Measurements from ENCODE around the gene LRRC4.

The LRRC4 gene

DNA sequence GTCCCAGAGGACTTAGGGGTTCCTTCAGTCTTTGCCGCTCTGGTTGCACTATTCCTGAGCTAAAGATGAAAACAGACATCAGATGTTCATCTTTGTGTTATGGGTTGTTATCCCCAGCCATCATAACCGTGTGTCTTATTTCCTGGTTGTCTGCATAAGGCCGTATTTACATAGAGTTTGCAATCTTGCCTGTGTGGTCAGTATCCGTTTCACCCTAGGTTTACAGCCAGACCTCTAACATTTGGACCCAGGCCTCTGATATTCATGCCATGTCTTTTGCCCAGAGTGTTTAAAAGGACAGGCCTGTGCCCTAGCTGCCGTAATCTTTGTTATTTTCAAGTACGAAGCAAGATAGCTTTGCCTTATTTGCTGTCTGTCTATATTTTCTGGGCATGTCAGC is 26.6 kb downstream of the LRRC4 start:
- DNase-seq: no peak

DNA sequence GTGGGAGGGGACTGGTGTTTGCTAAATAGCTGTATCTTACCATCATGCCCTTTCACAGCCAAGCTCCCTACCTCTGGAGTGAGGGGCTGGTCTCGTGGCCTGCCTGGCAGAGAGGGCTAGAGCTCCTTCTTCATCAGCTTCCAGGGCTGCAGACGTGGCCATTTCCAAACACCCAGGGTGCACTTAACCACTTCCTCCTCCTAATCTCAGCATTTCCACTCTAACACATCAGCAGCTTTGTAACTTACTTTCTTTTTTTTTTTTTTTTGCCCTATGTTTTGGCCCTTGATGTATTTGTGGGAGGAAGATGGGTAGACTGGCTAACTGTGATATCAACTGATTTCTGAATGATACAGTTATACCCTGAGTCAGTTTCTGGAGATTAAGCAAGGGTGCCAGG is 27.4 kb downstream of the LRRC4 start:
- DNase-seq: no peak

DNA sequence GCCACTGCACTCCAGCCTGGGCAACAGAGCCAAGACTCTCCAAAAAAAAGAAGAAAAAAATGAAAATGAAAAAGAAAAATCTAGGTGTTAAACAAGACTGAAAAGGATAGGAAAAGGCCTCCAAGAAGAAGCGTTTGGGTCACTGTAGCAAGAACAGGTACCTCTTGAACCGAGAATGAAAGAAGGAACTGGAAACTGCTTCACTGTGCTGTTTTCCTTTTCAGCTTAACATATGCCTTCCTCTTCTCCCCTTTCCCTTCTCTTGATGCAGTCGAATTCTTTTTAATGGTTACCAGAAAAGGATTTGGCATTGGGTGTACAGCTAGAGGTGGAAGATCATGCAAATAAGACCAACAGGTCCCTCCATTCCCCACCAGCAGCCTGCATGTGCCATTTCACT is 28.1 kb downstream of the LRRC4 start:
- DNase-seq: no peak

DNA sequence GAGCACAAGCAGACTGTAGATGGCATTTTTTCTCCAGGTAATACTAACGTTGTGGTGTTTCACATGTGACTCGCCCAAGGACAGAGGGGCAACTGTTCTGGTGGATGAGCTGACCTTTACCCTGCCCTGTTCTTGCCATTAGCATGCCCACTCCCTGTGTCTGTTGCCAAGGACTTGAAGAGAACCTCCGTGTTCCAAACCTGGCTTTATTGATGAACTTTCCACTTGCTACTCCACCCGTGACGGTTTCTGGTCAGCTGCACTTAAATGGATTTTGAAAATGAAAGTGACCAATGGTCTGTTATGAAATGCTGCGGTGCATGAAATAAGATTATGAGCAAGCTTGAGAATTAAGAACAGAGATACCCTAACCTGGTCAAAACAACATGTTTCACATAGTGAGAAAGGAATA is 30.4 kb downstream of the LRRC4 start:
- DNase-seq: no peak

DNA sequence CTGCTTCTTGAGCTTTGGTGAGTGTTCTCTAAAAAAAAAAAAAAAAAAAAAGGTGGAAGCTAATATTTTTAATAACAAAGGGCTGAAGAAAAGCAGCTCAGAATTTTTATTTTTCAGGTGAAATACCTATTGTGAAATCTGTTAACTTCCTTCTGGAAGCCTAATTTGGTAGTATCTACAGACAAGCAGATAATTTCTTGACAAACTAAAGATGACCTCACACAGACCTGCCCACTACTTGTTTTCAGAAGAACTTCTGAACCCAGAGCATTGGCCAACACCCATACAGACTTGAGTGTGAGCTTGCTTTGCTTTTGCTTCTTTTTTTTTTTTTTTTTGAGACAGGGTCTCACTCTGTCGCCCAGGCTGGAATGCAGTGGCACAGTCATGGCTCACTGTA is 31.2 kb downstream of the LRRC4 start:
- DNase-seq: no peak

DNA sequence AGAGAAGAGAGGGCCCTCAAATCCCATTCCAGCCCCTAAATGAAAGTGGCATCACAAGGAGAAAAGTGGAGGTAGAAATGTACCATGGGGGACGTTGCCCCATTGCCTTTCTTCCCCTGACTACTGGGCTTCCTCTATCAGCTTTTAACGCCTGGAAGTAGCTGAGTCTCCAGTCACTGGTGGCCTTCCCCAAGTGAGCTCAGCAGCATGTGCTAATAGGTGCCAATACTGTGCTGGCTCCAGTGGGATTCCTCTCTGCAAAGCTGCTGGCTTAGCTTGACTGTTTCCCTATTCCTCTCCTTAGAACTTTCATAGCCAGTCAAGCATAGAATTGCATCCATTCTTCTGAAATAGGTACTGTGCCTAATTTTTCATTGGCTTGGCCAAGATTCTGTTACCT is 32.6 kb downstream of the LRRC4 start:
- no peak for DNase-seq

DNA sequence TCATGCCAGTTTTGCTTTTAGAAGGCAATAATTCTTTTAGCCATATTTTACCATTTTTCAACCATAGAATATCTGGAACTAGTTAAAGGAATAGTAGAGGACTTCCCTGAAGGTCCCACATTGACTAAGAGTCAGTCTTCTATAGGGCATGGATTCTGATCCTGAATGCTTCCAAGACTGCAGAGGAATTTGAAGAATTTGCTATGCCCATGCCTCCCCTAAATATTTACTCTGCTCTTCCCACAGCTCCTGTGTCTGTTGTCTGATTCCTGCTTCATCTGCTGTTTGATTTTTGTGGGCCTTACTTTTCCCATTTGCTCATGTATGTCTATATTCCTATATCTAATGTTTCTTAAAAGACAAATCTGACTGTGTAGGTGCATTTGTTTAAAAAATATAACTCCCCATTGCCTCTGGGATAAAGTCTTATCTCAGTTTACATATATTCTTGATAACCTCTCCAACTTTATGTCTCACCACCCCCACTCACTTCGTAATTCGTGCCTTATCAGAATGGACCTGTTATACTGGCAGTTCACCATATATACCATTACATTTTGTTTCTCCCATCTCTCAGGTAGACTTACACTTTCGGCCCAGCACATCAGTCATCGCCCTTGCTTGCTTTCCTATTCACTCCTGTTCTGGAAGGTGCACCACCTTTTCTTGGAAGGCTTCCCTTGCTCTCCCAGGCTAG is 33.9 kb downstream of the LRRC4 start:
- no peak for DNase-seq

DNA sequence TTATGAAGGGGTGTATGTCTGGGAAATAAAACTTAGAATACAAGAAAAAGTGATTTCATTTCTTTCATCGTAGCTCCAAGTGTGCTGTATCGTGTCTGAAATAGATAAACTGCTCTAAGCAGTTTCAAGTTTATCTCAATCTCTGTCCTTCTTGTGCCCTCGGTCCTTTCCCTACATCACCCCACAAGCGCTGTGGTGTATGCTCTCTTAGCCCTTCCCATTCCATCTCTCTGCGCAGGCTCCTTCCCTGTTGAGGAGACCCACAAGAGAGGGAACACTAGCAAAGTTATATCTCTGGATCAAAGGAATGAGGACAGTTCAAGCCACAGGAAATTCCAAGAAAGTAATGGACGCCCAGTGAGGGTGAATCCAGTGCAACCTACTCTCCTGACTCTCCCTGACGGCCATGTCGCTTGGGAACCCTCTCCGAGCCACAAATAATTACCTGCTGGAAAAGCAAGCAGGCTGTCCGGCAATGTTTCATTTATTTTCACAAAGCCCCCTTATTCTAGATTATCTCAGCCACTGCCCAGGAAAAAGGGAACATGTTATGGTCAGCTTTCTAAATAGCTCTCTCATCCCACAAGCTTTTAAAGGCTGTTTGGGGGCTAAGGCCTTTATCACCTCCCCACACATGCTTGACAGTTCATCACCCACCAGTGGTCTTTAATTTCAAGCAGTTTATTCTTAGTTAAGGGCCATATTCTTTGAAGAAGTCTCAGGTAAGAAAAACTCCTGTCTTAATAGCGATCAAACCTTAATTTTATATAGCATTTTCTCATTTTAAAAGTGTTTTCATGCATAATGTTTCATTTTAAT is 34.8 kb downstream of the LRRC4 start:
- no peak for DNase-seq

DNA sequence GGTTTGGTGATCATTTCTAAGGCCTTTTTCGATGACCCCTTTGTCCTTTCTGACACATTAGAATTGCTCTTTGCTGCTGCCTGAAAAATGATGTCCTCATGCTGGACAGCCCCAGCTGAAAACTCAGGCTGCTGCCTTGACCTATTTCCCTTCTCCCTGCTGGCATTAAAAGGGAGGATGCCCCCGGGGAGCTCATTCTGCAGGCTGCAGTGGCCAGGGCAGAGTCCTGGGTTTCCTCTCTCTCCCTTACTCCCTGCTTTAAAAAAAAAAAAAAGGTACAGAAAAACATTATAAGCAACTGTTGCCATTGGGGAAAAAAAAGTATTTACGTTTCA is 35.4 kb downstream of the LRRC4 start:
- no peak for DNase-seq

DNA sequence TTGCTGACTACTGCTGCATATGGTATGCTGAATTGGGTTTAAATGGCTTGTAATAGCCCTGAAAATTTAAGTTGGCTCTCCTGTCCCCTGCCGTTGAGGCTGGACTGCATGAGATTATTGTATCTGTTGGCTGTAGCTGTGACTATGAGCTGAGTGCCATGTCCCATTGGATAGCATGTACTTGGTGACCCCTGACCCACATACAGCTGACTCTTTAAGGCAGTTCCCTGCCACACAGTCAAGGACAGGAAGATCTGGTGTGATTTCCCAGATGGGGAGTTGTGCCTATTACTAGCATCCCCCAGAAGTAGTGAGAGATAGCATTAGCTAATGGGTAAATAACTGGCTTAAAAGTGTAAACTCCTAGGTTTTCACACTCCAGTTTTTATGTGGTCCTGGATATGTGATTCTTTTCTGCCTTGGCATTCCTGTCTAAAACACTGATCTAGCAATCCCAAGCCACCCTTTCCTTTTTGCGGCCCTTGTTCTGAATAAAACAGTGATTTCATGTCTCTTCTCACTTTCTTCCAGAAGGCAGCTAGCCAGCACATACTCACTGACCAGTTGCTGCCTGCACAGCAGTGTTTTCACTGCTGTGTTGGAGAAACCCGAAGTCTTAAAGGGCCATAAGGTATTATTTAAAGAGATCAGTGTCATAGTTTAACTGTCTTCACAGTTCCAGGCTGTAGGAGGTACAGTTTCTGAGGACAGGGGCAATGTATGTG is 35.9 kb downstream of the LRRC4 start:
- DNase-seq: peak; percentile 66

DNA sequence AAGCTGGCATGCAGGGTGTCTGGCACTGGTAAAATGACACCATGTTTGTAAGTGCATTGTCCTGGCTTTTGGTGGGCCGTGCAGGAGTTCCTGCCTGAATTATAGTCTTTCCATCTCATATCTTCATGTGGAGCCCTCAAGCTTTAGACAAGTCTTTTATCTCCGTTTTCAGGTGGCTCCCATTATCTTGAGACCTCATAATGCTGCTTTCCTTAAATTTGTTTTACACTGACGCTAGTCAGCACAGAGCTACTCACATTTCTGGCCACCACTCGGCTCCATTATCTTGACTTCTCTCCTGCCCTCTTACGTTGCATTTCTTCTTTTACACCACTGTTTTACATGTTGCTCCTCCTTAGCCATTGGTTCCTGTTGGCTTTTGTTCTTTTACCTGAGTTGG is 37.2 kb downstream of the LRRC4 start:
- DNase-seq: no peak

DNA sequence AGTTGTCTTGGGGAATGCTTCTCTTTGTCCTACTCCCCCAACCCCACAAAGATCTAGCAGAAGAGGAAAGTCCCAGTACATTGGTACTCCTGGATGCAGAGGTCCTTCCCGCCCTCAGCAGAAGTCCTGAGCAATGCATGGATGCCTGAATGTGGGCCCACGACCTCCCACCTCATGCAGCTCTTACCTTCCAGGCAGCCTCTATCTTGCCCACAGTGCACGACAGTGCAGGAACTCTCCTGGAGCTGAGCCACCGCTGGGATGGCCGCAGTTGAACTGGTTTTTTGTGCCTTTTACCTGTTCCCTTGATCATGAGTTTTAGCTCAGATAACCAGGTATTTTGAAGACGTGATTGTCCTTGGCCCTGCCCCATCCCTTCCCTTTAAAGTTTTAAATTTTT is 37.9 kb downstream of the LRRC4 start:
- no peak for DNase-seq

DNA sequence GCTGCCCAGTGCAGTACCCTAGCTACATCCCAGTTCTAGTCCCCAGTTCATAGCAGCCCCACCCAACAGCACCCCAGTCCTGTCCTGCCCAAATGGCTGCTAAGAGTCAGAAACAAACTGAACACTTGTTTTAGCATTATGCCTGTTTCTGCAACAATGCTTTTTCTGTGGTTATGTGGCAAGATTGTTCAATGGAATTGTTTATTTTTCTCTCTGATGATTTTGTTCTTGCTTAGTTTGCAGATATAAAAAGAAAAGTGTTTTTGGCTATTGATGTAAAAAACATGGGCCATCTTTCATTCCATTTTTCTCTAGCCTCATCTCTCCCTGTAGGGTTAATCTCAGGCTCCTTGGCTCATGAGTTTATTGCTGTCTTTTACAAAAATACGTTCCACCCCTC is 42.5 kb downstream of the LRRC4 start:
- DNase-seq: no peak

DNA sequence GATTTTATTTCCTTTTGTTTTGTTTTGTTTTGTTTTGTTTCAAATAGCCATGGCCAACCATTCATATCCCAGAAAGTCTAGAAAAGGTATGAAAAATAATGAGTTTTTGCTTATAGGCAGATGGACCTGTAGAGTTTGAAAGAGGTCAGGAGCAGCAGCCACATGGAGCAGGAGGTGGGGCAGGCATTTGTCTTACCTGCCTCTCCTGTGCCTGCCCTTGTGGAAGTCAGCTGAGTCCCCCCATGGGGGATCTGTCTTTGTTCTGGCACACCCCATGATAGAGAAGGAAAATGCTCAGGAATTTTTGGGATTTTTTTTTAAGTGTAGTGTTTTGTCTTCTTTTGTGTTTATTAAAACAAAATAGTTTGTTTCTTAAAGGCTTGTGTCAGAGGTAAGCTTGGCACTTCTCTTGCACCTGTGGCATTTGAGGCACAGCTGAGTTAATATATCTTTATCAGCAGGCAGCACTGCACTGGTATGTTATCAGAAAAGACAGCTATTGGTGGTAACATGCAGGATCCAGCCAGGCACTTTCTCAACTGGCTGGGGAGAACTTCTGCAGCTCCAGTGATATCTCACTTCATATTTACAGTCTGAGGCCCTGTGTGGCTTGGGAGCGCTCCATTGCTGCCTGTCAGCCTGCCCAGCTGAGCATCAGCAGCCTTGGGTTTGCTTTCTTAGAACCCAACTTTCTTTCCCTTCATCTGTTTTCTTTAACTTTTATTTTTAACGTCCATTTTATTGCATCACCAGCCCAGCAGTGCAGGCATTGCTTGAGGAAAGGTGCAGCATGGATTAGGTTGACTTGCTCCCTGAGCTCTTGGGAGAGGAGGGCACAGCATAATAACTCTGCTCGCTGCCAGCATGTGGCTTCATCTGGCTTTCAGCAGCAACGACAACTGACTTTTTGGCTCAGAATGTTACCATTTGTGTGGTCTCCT is 44.4 kb downstream of the LRRC4 start:
- DNase-seq: peak; percentile 42

DNA sequence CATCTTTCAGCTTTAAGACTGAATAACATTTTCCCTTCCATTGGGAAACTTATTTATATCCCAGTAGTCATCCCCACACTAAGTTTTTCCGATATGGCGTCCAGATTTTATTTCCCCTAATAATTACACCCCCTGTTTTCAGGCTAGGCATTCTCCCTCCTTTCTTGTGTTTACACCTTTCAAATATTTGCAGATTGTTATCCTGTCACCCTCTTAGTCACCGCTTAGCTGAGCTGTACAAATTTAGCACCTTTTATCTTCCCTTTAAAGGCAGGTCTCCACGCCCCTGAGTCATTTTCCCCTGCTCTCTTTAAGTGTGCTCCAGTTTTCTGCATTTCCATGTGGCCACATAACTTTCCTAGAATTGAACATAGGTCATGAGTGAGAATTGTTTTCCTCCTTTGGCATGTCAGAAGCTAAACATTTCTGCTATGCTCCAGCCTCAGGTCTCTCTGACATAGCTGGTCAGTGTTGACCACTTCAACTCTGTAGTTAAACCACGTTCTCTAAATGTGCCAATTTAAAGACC is 47.4 kb downstream of the LRRC4 start:
- DNase-seq: no peak

DNA sequence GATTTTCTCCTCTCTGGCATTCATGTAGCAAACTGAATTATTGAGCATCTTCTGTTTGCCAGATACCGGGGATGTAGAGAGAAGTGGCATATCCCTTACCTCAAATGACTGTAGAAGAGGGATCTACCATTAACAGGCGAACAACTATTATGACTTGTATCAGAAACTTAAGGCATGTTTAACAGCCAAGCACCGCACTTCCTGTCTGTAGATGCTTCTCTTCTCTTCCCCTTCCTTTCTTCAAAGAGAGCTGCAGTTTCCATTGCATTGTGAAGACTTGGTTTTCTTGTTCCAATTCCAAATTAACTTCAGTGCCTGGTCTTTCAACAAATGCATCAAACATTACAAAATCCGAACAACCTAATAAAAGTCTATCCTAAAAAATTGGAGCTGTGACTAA is 49.3 kb downstream of the LRRC4 start:
- DNase-seq: no peak

DNA sequence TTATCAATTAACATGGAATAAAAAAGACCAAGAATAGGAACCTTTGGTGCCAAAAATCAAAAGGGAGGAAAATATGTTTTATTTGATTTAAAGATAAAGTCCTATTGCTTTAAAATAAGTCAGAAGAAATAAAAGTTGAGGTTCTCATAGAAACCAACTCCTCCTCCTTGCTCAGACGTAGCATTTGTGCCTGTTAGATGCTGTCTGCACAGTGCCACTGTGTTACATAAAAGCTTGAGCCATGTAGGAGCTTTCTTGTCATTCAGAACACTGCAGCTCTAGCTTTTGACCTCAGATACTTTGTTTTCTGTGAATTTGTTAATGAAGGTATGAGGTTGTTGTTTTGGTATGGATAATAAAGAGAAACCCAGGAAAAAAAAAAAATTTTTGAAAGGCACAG is 50.3 kb downstream of the LRRC4 start:
- DNase-seq: no peak

DNA sequence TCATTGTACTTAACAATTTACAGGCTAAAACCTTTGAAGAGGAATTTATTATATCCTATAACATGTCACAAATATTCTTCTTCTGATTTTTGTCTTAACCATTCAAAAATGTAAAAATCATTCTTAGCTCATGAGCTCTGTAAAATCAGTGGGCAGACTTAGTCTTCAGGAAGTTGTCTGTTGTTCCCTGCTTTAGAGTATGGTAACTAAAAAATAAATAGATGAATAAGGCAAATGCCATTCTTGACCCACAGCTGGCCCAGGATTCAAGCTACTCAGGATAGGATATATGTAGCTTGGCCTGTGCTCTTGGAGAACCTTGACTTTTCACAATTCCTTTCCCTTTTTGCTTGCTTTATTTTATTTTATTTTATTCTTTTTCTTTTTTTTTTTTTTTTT is 51.5 kb downstream of the LRRC4 start:
- DNase-seq: no peak

DNA sequence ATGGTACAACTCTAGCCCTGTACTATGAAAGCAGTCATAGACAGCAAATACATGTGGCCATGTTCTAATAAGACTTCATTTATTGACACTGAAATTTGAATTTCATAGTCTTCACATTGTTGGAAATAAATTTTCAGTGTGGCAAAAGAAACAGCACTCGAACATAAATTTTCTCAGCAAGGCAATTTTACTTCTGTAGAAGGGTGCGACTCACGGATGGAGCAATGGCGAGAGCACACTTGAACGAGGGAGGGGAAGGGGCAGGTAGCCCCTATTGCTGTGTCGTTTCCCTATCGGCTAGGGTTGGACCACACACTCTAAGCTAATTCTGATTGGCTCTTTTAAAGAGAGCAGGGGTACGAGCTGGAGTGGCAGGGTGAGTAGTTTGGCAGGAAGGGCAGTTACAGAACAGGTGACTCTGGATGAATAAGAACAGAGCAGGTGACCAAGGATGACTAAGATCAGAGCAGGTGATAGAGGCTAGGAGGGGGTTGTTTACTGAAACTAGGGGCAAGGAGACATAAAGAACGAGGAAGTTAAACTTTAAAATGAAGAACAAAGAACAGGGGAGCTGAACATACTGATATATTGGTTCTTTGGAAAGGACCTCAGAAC is 52.0 kb downstream of the LRRC4 start:
- no peak for DNase-seq

DNA sequence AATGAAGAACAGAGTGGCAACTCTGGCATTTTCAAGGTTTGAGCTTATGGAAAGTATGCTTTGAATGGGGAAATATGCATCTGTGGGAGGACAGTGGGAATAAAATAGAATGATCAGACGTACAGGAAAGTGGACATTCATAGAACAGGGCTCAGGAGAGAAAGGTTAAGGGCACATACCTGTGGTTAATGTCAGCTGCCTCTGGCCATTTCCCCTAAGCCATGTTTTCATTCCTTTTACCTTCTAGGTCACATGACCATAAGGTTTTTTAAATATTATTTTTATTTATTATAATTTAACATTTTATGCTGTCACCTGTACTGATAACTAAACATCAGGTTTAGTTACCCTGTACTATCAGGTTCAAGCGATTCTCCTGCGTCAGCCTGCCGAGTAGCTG is 52.8 kb downstream of the LRRC4 start:
- no peak for DNase-seq

All from femur (tissue), 1 donor.